ENCODE measurements around the gene STX3. TPM values are rescaled to one million over a fixed set of nuclear protein-coding genes. Genes with fewer than 3 reads are reported as not detected.

Gene STX3
- total and polyA plus RNA-seq, 2 donors (not counting 3 experiments of a cell fraction or from before 2014, with no cell fraction given): 40.3 to 49.7 TPM

DNA sequence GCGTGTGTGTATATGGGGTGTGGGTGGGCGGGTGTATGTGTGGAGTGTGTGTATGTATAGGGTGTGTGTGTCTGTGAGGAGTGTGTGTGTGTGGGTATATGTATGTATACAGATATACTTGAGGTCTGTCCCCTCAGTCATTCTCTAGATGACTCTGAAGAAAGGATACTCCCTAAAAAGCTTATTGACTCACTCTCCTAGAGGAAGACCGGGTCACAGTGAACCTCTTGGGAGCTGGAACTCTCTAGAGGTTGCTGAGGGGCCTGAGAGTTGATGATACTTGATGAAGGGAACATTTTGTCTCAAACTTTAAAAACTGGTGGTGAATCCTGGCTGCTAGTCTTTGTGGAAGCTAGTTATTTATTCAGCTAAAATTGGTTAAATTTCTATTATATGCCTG lies 15.1 kb downstream of the STX3 start:
- ChIA-PET POLR2A (no interaction called here), CTCF (interaction anchor here (1.0 to 3.0 kb wide), 3 partner anchors 14 to 31 kb away, joined by 3 to 19 read pairs (median 13); partner anchors contain the start of gene STX3)
- TF ChIP-seq POLR2AphosphoS5 (IDR thresholded peaks at IDR 0.05; ENCODE audit: insufficient read depth, low read depth, low read length) (no peak), GATA2 (IDR thresholded peaks at IDR 0.05; ENCODE audit: insufficient read depth, insufficient read length, low read depth, low read length) (no peak), POLR2A (IDR thresholded peaks at IDR 0.05; ENCODE audit: low read depth, low read length) (no peak), FOS (IDR thresholded peaks at IDR 0.05; ENCODE audit: borderline replicate concordance, insufficient read depth, low read length) (no peak), MYC (IDR thresholded peaks at IDR 0.05; ENCODE audit: low read depth, low read length) (no peak), EZH2 (IDR thresholded peaks at IDR 0.05; ENCODE audit: borderline replicate concordance, low read depth, low read length, severe bottlenecking) (no peak), JUN (IDR thresholded peaks at IDR 0.05; ENCODE audit: borderline replicate concordance, insufficient read depth, insufficient read length, low read depth) (no peak)
- TF ChIP-seq, protein P1, sequence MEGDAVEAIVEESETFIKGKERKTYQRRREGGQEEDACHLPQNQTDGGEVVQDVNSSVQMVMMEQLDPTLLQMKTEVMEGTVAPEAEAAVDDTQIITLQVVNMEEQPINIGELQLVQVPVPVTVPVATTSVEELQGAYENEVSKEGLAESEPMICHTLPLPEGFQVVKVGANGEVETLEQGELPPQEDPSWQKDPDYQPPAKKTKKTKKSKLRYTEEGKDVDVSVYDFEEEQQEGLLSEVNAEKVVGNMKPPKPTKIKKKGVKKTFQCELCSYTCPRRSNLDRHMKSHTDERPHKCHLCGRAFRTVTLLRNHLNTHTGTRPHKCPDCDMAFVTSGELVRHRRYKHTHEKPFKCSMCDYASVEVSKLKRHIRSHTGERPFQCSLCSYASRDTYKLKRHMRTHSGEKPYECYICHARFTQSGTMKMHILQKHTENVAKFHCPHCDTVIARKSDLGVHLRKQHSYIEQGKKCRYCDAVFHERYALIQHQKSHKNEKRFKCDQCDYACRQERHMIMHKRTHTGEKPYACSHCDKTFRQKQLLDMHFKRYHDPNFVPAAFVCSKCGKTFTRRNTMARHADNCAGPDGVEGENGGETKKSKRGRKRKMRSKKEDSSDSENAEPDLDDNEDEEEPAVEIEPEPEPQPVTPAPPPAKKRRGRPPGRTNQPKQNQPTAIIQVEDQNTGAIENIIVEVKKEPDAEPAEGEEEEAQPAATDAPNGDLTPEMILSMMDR (IDR thresholded peaks at IDR 0.05; ENCODE audit: extremely low read depth in 1 of 2, insufficient read depth in 1 of 2, low read depth in 1 of 2, low read length in 2 of 2): no peak
- TF ChIP-seq, protein P2, sequence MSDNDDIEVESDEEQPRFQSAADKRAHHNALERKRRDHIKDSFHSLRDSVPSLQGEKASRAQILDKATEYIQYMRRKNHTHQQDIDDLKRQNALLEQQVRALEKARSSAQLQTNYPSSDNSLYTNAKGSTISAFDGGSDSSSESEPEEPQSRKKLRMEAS (IDR thresholded peaks at IDR 0.05; ENCODE audit: insufficient read depth, insufficient read length): no peak
- Histone ChIP-seq H3K36me3 (ENCODE audit: control insufficient read depth in 2 of 2, extremely low read depth in 1 of 2, insufficient read depth in 2 of 2, low read length in 2 of 2) (peaks cover 0 to 3% of the 10 kb centered on the region in 2 experiments), H3K27ac (ENCODE audit: insufficient read depth, low read depth, low read length) (no peak overlapping the region), H3K4me3 (replicated peaks in 1 of 3; ENCODE audit: insufficient read depth in 1 of 3, low read depth in 1 of 3, low read length in 3 of 3) (no peak overlapping the region), H3K9me3 (replicated peaks; ENCODE audit: control insufficient read depth, insufficient read depth, low read length) (no peaks in the 10 kb centered on the region), H3K4me2 (ENCODE audit: insufficient read depth, low read length) (no peak overlapping the region), H3K9ac (replicated peaks; ENCODE audit: extremely low read depth, insufficient read depth, low read length) (no peak overlapping the region), H3K9me1 (replicated peaks; ENCODE audit: control insufficient read depth, extremely low read depth, insufficient read depth, low read length) (no peaks in the 10 kb centered on the region), H4K20me1 (replicated peaks; ENCODE audit: control insufficient read depth, extremely low read depth, insufficient read depth, low read length) (no peaks in the 10 kb centered on the region), H3K4me1 (ENCODE audit: control insufficient read depth, extremely low read depth, insufficient read depth, low read length) (peaks cover 14% of the 10 kb centered on the region), H2AFZ (ENCODE audit: low read depth, low read length) (no peak overlapping the region), H3K79me2 (ENCODE audit: control insufficient read depth, insufficient read depth, low read length) (peaks cover 32% of the 10 kb centered on the region), H3K27me3 (ENCODE audit: control insufficient read depth in 2 of 2, insufficient read depth in 2 of 2, low read length in 2 of 2) (no peaks in the 10 kb centered on the region)
- BruUV-seq (replicated peaks): no TSS peak
- no peak for FAIRE-seq
- intact Hi-C loops (cut with micrococcal nuclease) (no loop called here), dilution Hi-C loops (cut with MboI; ENCODE audit: extremely low pct_ligation_motif_present, low sequenced_read_pairs) (no loop called here)
- no peak for DNase-seq (ENCODE audit: low read depth, low spot score)
